HG03460 (cell line): ENCODE measurements around the gene SEPTIN5.

Experiments
- ATAC-seq: cut with Tn5 transposase; IDR thresholded peaks from one replicate; pipeline ENCODE4 v1.9.1; 2021; ENCODE audit not compliant: unreplicated experiment

The SEPTIN5 gene

GRCh38 chr22:19760058-19760950 is 46.0 kb downstream of the SEPTIN5 start, which contains the start of gene TBX1:
Gene TBX1, plus strand, starts transcription at chr22:19760778. Its CDS starts 66 bp downstream, at chr22:19760844.
- no peak for ATAC-seq

DNA sequence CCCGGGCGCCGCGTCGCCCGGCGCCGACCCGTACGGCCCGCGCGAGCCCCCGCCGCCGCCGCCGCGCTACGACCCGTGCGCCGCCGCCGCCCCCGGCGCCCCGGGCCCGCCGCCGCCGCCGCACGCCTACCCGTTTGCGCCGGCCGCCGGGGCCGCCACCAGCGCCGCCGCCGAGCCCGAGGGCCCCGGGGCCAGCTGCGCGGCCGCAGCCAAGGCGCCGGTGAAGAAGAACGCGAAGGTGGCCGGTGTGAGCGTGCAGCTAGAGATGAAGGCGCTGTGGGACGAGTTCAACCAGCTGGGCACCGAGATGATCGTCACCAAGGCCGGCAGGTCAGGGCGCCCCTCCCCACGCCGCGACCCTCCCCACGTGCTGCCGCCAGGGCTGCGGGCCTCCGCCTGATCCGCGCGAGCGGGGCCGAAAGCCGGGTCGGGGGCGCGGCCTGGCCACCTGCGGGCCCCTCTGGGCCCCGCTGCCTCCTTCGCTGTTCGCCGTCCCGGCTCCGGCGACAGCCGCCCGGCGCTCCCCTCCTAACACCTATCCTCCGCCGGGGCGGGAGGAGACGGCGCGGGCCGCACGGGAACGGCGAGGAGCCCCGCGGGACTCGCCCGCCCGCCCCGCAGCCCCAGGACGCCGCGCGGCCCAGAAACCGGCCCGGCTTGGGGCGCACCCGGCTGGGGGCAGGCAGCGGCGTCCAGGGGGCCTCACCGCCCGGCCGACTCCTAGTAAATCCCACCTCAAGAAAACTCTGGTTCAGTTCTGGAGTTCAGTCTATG is 46.8 kb downstream of the SEPTIN5 start:
- ATAC-seq: no peak

GRCh38 chr22:19761725-19762567 is 47.6 kb downstream of the SEPTIN5 start:
- ATAC-seq: no peak

DNA sequence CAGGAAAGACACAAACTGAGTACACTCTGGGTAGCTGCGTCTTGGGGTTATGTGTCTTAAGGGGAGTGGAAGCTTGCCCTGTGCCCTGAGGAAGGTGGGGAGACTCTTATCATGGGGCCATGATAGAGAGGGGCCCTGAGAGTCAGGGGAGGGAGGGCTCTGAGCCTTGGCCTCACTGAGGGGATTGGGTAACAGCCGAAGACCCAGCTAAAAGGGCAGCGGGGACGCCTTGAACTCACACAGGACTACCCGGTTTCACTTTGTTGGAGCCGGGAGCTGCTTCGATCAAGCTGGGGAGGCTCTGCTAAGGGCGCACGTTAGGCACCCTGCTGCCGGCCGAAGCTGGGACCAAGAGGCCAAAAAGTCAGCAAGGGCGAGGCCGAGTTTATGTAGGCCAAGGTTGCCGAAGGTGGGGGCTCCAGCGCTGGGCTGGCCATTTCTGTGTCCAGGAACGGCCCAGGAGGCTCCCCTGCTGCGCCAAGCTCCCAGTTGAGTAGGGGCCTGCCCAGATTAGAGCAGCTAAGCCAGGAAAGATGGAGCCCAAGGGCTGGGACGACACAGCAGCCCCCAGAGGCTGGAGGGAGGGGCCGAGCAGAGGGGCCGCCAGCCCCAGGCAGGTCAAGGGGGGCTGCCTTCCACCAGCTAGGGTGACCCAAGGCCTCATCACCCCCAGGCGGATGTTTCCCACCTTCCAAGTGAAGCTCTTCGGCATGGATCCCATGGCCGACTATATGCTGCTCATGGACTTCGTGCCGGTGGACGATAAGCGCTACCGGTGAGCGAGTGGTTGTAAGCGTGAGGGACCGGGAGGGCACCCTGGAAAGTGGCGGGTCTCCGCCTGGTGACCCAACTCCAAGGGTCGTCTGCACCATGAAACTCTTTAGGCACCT is 48.5 kb downstream of the SEPTIN5 start:
- ATAC-seq: no peak

DNA sequence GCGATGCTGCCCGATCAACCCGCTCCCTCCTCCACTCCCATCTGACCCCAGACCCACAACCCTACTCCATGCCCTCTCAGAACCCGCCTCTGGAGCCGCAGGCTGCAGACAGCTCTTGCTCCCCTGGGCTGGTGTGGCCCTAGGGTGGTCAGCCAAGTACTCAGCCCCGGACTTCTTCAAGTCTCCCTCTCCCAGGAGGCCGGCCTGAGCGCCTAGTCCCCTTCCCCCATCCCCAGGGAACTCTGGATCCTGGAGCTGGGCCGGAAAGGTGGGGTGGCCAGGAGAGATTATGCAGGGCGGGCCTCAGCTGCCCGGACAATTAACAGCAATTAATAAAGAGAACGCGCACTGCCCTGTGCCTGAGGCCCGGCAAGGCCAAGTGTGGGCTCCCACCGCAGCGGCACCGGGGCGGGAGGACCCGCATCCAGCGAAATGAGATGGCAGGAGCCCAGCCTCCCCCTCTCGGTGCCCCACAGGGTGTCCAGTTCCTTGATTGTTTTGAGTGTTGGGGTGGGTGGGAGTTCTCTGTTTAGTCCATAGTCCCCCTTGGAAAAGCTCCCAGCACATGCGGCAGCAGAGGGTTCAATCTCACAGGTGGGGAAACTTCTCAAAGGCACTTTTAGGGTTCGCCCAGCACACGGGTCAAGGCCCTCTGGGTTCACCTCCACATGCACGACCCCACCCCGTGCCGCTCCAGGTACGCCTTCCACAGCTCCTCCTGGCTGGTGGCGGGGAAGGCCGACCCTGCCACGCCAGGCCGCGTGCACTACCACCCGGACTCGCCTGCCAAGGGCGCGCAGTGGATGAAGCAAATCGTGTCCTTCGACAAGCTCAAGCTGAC is 49.4 kb downstream of the SEPTIN5 start:
- no peak for ATAC-seq

- ATAC-seq: no peak
Observed at GRCh38 chr22:19764299-19764593, 49.9 kb downstream of the SEPTIN5 start.

- ATAC-seq: no peak
Observed at GRCh38 chr22:19764636-19765476, 50.6 kb downstream of the SEPTIN5 start.

- ATAC-seq: no peak
Observed at GRCh38 chr22:19765477-19766239, 51.4 kb downstream of the SEPTIN5 start.

DNA sequence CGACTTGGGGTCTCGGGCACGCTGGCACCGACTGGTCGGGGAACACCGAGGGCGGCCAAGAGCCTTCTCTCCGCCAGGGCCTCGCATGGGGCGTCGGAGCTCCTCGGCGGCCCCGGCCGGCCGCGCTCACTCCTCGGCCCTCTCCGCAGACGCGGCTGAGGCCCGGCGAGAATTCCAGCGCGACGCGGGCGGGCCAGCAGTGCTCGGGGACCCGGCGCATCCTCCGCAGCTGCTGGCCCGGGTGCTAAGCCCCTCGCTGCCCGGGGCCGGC is 51.9 kb downstream of the SEPTIN5 start:
- ATAC-seq: no peak

DNA sequence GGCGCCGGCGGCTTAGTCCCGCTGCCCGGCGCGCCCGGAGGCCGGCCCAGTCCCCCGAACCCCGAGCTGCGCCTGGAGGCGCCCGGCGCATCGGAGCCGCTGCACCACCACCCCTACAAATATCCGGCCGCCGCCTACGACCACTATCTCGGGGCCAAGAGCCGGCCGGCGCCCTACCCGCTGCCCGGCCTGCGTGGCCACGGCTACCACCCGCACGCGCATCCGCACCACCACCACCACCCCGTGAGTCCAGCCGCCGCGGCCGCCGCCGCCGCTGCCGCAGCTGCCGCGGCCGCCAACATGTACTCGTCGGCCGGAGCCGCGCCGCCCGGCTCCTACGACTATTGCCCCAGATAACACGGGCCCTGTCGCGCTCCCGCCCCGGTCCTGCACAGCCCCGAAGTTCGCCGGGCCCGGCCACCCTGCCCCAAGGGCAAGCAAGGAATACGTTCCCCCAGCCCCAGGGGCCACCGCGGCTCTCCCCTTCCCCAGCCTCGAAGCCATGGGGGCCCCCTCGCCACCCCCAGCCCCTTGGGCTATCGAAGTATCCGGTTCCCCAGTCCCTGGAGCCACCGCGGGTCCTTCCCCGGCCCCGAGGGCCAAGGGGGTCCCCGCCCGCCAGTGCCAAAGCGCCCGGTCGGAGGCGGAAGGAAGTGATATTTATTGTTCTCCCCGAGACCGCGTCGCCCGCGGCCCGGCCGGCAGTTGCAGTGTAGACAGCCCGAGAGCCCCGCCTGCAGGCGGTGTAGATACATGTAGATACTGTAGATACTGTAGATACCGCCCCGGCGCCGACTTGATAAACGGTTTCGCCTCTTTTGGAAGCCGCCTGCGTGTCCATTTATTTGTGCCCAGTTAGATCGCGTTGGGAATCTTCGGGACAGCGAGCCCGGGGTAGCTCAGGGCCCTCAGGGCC is 52.5 kb downstream of the SEPTIN5 start:
- no peak for ATAC-seq

GRCh38 chr22:19767427-19768341 is 53.4 kb downstream of the SEPTIN5 start:
- no peak for ATAC-seq

DNA sequence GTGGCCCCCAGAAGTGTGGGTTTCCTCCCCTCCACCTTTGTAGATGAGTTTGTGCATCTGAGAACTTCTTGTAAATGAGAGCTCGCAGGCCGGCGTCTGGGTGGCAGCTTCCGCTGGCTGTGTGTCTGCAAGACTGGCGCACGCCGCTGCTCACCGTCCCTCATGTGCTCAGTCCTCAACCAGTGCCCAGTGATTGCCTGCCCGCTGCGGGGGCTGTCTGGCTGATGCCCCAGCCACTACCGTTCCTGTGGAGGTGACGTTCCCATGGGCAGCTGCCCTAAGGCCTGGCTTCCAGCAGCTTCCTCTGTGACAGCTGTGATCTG is 55.1 kb downstream of the SEPTIN5 start:
- ATAC-seq: no peak

DNA sequence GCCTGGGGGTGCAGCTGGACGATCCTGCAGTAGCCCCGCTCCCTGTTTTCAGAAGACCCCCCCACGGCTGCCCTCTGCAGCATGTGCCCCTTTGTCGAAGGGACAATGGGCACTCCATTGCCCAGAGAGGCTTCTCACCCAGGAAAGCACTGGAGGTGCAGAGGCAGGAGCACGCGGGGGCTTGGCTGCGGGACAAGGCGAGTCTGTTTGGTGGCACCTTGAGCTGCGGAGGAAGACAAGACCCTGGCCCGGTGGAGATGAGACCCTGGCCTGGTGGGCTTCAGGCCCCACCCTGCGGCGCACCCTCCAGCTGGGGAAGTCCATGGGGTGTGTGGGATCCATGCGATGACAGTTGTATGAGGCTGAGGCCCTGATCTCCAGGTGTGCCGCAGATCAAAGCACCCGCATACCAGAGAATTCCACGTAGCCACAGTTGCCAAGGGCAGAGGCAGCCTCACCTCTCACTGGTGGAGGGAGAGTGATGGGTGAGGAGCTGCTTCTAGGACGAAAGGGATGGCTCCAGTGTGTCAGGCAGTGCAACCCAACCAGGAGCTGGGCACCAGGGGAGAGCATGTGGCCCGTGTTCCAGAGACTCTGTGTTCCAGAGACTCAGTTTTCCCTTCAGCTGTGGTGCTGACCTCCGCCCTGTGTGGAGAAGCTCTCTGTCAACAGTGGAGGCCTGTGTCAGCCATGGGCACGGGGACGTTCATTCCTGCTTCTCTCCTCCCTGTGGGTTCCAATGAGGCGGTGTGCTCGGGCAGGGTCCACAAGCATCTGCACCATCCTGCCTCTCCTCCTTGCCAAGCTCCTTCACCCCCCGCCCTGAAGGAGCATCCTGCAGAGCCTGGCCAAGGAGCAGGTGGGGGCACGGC is 56.3 kb downstream of the SEPTIN5 start:
- ATAC-seq: no peak

DNA sequence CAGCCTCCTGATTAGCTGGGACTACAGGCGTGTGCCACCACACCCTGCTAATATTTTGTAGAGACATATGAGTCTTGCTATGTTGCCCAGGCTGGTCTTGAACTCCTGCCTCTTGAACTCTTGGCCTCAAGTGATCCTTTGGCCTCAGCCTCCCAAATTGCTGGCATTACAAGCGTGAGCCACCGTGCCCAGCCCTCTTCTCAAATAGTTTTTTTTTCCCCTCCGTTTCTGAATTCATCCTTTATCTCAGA is 58.0 kb downstream of the SEPTIN5 start:
- ATAC-seq: no peak
